Measurements from ENCODE around the gene DPYD. TPM values are rescaled to one million over a fixed set of nuclear protein-coding genes. Genes with fewer than 3 reads are reported as not detected.

DPYD gene
- total RNA-seq, 1 donor from 2014 or later = 21.7 TPM

DNA sequence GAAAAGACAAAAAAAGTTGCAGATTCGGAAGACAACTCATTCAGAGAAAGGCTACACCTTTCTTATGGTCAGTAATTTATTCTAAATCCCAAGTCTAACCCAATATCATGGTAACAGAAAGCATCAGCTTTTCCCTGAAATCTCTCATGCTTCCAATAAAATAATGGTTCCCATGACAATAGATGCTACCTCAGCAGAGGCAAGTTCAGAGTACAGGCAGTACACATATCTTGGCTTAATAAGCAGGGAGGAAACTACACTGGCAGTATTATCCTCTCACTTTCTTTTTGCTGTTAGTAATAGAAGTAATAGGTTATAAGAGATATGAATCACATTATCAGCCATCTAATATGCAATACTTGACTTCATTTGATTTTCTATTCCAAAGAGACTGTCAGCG is 137.1 kb downstream of the DPYD start:
- no peak for DNase-seq

- no peak for DNase-seq
Observed at GRCh38 chr1:97781762-97782337, 139.0 kb downstream of the DPYD start.

DNA sequence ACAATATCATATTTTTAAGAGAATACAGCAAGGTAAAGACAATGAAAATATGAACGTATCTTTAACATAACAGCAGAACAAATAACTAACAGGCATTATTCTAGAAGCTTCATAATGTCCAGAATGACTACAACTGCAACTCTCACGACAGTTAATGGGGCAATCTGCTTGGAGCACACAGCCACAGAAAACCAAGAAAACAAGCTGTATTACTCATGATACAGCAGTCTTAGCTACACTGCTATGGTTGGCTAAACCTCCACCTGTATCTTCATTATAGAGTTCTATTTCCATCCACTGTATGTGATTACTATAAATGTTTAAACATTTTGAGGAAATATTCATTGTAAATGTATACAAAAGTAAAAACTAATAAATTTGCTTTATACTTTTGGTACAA is 139.9 kb downstream of the DPYD start:
- no peak for DNase-seq

DNA sequence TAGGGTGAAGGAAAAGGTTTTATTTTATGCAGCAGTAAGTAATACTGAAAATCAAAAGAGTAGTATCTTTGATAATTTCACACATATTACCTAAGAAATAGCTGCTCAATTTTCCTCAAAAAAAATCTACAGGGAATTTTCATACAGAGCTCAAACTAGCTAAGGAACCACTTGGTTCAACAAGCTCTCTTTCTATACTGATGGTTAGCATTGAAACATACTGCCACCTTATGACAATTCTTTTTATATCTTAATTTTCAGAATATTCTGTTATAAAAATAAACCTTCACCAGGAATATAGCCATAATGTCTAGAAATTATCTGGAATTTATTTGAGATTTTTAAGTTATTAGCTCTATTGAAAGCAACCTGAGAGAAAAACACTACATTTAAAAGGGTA is 142.1 kb downstream of the DPYD start:
- no peak for DNase-seq

GRCh38 chr1:97770376-97770775 is 150.5 kb downstream of the DPYD start:
- DNase-seq = no peak

DNA sequence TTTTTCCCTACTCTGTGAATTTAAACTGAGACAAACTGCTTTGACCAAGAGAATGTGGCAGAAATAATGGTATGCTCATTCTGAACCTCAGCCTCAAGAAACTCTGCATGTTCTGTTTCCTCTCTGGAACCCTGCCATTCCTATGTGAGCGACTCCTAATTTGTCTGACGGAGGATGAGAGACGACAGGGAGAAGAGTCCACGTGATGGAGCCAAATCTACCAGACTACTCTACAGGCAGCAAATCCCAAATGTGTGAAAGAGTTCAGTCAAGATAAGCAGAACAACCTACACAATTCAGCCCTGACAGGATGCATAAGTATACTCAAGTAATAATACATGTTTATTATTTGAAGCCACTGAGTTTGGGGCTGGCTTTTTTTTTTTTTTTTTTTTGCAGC is 153.5 kb downstream of the DPYD start:
- DNase-seq = no peak

GRCh38 chr1:97764991-97765390 is 155.8 kb downstream of the DPYD start:
- DNase-seq = no peak

- no peak for DNase-seq
Observed at GRCh38 chr1:97761637-97762036, 159.2 kb downstream of the DPYD start.

DNA sequence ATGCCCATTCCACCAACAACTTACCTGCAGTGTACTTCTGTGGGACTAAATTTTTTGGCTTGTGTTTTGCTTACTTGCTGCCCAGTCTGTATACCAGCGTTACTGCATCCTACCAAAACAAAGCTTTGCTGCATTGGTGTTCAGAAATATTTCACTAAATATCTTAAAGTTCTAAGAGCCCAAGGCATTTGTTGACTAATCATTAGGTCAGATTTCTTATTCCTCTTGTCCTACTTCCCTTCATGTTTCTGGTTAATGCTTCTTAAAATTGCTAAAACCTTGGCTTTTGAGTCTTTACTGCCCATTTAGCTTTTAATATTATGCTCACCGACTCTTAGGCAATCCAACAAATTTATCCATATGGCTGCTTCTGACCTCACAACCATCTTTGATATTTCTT is 161.8 kb downstream of the DPYD start:
- no peak for DNase-seq

- DNase-seq = peak; percentile 90
Observed at GRCh38 chr1:97758541-97759057, 162.2 kb downstream of the DPYD start.

DNA sequence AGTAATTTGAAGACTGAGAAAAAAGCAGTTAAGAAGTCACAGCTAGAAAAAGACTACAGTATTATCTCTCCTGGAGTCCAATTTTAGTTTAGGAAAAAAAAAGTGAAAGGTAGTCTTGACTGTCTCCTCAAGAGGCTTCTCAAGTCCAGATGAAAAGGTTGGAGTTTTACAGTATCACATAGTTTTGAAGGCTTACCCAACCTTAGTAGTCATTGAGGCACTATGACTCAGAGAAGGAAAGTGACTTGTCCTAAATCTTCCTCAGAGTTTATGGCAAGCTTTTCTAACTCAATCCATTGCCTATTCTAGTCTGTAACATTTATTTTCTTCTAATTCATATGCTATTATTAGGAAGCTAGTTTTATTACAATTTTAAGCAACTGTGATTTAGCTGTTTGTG is 174.9 kb downstream of the DPYD start:
- DNase-seq = no peak

GRCh38 chr1:97744977-97745376 is 175.9 kb downstream of the DPYD start:
- DNase-seq = no peak

DNA sequence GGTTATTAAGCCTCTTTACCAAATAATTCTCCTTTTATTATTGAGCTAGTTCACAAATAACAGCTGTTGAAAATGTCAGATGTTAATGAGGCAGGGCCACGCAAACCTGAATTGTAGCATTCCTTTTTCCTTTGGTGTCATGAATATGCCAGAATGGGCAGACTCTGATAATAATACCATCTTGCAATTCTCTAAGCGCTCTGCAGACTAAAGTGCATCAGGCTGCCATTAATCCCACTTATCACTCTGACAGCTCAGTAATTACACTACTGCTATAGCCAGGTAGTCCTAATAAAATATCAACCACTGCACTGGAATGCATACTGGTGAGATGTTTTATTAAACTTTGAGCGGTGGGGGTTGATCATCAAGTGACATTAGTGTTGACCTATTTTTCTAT is 177.7 kb downstream of the DPYD start:
- no peak for DNase-seq

DNA sequence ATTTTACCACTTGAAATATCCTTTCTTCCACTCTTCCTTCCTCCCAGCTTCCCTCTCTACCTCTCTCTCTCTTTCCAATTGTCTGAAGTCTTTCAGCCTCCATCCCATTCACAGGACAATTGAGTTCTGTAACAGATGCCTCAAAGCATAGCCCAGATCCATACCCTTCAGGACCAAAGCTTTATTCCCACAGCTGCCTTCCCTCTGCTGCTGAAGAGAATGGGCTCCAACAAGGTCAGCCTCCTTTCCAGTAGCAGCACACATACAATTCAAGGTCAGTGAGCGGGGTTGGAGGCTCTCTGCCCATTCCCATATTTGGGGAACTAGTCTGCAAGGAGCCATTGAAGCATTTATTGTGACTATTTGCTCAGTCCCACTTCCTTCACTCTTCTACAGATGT is 179.9 kb downstream of the DPYD start:
- DNase-seq = no peak

- DNase-seq = no peak
Observed at GRCh38 chr1:97739596-97740103, 181.2 kb downstream of the DPYD start.

DNA sequence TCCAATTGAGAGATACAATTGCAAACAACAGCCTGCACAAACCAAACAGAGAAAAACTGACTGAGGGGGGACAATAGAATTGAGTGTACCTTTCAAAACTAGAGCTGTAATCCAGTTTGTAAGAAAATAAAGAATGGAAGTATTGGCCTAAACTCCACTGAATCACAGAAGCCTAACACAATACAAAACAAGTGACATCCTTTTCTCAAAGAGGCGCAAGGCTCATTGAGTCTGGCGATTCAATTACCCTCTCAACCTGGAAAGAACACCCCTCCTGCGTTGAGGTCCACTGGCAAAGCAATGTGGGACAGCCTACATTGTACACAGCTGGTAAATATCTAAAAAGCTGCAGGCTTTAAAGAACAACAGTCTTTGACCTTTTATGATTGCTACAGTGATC is 182.6 kb downstream of the DPYD start:
- no peak for DNase-seq

- no peak for DNase-seq
Observed at GRCh38 chr1:97730271-97730670, 190.6 kb downstream of the DPYD start.

DNA sequence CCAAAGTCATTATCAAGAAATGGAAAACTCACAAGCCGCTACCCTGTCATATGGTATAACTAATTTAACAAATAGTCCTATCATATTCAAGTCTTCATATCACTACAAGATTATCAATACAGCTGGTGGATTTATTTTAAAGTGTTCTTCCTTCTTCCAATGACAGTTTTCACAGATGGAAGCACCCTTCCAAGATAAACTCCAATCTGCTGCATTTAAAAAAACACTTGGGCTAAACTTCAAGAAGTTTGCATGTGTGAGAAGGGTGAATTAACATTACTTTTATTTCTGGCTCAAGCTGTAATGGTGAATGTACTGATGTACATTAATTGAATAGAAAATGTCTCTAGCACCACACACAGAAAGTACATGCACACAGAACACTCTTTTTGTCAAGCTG is 192.4 kb downstream of the DPYD start:
- DNase-seq = no peak

DNA sequence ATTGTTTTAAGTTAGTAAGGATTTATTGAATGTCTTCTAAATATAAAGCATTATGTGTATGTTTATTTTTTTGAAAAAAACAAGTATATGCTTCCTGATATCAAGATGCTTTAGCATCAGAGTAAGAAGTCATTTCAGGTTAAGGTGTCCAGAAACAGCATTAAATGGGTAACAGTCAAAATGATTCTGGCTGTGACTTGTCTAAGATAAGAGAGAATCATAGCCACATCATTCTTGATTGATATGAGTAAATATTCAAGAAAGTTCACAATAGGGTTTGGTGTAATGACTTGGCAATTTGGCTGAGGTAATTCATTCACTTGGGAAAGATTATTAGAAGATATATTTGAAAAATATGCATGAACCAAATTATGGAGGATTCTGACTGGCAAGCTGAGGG is 193.8 kb downstream of the DPYD start:
- no peak for DNase-seq

GRCh38 chr1:97726386-97726785 is 194.4 kb downstream of the DPYD start:
- DNase-seq = no peak

DNA sequence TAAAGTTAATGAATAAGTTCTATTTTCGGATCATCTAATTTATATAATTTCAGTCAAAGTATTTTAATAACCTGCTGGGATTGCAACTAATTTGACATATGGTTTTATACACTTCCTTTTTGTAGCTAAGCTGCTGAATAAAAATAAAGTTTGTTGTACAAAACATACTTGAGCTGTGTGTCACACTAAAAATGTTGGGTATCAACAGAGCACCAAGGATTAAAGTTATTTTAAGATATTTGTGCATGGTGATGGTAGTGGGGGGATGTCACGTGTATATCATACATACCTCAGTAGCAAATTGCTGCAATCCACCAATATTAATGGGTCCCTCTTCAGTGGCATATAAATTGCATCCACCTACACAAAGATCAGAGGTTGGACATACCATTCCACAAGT is 199.6 kb downstream of the DPYD start:
- DNase-seq = no peak

- DNase-seq = no peak
Observed at GRCh38 chr1:97712980-97713379, 207.9 kb downstream of the DPYD start.

- no peak for DNase-seq
Observed at GRCh38 chr1:97711858-97712257, 209.0 kb downstream of the DPYD start.

GRCh38 chr1:97693601-97694000 is 227.2 kb downstream of the DPYD start:
- DNase-seq = no peak

- no peak for DNase-seq
Observed at GRCh38 chr1:97691325-97691724, 229.5 kb downstream of the DPYD start.
